Measurements from ENCODE around the gene AKR1C1.

The AKR1C1 gene

DNA sequence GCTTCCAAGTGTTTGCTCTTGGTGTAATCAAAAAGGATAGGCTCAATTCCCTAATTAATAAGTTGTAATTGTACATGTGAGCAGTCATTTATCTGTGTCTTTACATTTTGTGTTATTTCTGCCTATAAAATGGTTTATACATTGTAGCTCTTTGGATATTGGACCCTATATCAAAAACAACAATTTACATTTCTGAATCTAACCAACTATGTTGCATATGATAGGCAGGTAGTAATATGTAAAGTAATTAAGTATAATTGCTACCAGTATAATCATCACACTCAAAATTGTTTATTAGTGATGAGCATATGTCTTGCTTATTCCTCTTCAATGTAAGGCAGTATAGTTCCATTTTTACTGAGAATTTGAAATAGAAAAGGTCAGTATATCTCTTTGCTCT lies 13.8 kb downstream of the AKR1C1 start:
- Histone ChIP-seq H3K27me3 (no peaks in the 10 kb centered on the region), H3K4me3 (ENCODE audit: low read depth, low read length) (no peak overlapping the region), H3K9me3 (no peaks in the 10 kb centered on the region), H3K4me1 (no peaks in the 10 kb centered on the region), H3K36me3 (no peaks in the 10 kb centered on the region)
- TF ChIP-seq, protein P1, sequence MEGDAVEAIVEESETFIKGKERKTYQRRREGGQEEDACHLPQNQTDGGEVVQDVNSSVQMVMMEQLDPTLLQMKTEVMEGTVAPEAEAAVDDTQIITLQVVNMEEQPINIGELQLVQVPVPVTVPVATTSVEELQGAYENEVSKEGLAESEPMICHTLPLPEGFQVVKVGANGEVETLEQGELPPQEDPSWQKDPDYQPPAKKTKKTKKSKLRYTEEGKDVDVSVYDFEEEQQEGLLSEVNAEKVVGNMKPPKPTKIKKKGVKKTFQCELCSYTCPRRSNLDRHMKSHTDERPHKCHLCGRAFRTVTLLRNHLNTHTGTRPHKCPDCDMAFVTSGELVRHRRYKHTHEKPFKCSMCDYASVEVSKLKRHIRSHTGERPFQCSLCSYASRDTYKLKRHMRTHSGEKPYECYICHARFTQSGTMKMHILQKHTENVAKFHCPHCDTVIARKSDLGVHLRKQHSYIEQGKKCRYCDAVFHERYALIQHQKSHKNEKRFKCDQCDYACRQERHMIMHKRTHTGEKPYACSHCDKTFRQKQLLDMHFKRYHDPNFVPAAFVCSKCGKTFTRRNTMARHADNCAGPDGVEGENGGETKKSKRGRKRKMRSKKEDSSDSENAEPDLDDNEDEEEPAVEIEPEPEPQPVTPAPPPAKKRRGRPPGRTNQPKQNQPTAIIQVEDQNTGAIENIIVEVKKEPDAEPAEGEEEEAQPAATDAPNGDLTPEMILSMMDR (IDR thresholded peaks at IDR 0.05; ENCODE audit: low read depth, low read length): no peak
- DNase-seq: no peak

DNA sequence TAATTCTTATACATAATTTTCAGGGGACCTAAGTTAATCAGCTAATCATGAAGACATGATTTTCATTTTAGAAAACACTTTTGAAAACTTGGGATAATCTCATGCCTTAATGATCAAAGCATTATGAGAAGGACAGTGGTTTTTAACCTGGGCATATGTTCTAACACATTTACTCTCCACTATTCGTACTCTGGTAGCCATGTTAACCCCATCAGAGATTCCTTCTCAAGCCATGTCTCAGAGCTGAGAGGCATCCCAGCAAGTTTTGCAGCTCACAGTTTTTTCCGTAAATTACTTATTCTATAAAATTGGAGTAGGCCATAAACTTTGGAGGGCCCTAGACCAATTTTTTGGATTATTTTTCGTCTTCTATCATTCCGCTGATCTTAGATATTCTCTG lies 15.7 kb downstream of the AKR1C1 start:
- Histone ChIP-seq H3K27me3 (no peaks in the 10 kb centered on the region), H3K36me3 (no peaks in the 10 kb centered on the region), H3K9me3 (no peaks in the 10 kb centered on the region), H3K4me3 (ENCODE audit: low read depth, low read length) (no peak overlapping the region), H3K4me1 (no peaks in the 10 kb centered on the region)
- no peak for DNase-seq
- TF ChIP-seq, protein P1 (IDR thresholded peaks at IDR 0.05; ENCODE audit: low read depth, low read length): no peak

DNA sequence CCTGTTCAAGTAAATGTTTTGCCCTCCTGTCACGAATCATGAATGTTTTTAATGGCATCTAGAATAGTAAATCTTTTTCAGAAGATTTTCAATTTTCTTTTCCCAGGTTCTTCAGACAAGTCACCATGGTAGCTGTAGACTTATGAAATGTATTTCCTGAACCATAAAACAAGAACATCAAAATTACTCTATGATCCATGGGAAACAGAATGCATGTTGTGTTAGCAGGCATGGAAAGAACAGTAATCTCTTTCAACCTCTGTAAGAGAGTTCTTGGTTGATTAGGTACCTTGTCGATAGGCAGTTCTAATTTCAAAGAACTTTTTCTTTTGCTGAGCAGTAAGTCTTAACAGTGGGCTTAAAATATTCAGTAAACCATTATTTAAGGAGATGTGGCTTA lies 17.6 kb downstream of the AKR1C1 start:
- TF ChIP-seq, protein P1 (IDR thresholded peaks at IDR 0.05; ENCODE audit: low read depth, low read length): no peak
- H3K36me3 ChIP-seq: no peaks in the 10 kb centered on the region
- no peak for DNase-seq
- no peaks in the 10 kb centered on the region for H3K9me3 ChIP-seq
- H3K4me3 ChIP-seq (ENCODE audit: low read depth, low read length): no peak overlapping the region
- no peaks in the 10 kb centered on the region for H3K4me1 ChIP-seq
- H3K27me3 ChIP-seq: no peaks in the 10 kb centered on the region

DNA sequence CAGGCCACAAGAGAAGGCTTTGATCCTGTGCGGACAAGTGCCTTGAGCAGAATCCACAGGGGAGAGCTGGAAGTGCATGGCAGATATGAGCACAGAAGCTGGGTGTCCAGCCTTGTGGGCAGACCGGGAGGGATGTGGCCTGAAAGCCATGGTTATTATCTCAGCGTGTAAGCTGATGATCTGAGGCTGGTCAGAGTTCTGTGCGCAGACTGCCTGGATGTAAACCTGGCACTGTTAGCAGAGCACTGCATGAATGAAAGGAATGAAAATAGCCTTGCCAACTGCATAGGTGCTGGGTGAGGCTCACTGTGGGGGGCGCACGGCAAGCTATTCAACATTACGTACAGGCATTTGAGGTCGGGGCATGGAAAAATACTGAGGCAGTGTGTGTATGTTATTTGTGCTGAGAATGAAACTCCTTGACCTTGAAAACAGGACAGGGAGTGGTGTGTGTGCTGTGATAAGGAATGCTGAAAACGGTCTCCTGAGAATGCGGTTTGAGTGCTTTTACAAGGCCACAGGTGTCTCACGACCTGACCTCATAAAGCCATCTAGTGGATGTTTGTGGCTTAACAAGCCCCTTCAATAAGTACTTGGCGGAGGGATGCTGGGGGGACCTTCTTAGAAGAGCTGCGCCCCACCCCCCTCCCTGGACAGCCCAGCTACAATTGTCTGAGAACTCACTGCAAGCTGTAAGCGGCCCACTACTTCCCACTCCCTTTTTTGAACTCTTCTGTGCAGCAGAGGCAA lies 18.7 kb downstream of the AKR1C1 start:
- H3K4me1 ChIP-seq: no peaks in the 10 kb centered on the region
- TF ChIP-seq, protein P1 (IDR thresholded peaks at IDR 0.05; ENCODE audit: low read depth, low read length): peak; percentile 53
- no peaks in the 10 kb centered on the region for H3K36me3 ChIP-seq
- H3K9me3 ChIP-seq: no peaks in the 10 kb centered on the region
- no peak overlapping the region for H3K4me3 ChIP-seq (ENCODE audit: low read depth, low read length)
- DNase-seq: no peak
- no peaks in the 10 kb centered on the region for H3K27me3 ChIP-seq

DNA sequence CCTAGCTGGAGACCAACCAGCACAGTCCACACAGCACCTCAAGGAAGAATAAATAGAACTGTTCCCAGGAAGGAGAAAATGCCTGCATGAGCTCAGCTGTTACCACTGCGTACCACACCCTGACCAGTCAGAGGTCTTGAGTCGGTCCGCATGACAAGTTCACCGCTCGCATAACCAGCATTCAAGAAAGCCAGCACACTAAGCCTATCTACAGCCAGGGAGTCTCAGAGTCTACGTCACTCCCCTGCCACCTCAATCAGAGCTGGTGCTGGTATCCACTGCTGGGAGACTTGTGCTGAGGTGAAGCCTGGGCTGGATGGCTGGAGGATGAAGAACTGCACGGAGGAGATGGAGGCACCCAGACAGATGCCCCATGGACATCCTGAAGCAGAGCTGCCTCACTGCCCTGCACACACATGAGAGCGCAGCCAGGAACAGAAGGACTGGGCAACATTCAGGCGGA lies 19.6 kb downstream of the AKR1C1 start:
- TF ChIP-seq, protein P1 (IDR thresholded peaks at IDR 0.05; ENCODE audit: low read depth, low read length): no peak
- H3K9me3 ChIP-seq: no peaks in the 10 kb centered on the region
- DNase-seq: no peak
- H3K27me3 ChIP-seq: no peaks in the 10 kb centered on the region
- H3K4me3 ChIP-seq (ENCODE audit: low read depth, low read length): no peak overlapping the region
- H3K4me1 ChIP-seq: no peaks in the 10 kb centered on the region
- no peaks in the 10 kb centered on the region for H3K36me3 ChIP-seq

DNA sequence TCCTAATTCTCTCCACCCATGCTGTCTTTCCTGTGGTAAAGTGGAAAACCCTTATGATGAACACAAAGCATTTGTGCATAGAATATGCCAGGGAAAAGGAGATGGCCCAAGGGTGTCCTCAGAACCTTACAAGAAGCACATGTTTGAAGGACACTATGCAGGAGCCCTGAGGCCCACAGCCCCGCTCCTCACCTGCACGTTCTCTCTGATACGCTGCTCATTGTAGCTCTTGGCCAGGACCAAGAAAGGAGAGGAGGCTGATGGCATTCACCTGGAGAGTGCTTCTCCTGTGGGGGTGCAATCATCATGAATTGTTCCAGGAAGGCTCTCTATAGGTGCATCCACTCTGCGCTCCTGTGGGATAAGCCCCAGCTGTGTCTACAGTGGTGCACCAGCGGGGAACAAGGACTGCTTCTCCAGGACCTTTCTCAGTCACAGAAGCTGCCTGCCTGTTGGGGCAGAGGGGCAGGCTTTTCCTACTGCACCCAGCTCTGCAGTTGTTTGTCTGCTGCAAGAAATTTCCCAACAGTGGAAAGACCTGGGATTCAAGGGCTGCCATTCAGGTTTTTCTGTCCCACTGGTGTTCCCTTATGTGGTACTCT lies 20.5 kb downstream of the AKR1C1 start:
- no peaks in the 10 kb centered on the region for H3K36me3 ChIP-seq
- no peaks in the 10 kb centered on the region for H3K4me1 ChIP-seq
- no peak overlapping the region for H3K4me3 ChIP-seq (ENCODE audit: low read depth, low read length)
- no peaks in the 10 kb centered on the region for H3K9me3 ChIP-seq
- DNase-seq: no peak
- TF ChIP-seq, protein P1 (IDR thresholded peaks at IDR 0.05; ENCODE audit: low read depth, low read length): no peak
- no peaks in the 10 kb centered on the region for H3K27me3 ChIP-seq

All from BE2C (cell line).